ENCODE data around the gene ZBTB7C. TPM values are rescaled to one million over a fixed set of nuclear protein-coding genes. Genes with fewer than 3 reads are reported as not detected.

Gene ZBTB7C
- polyA plus RNA-seq, 1 of the 3 experiments (the other 2 are of a cell fraction), result 0.05 TPM

GRCh38 chr18:48013162-48013561 is 396.0 kb downstream of the ZBTB7C start:
- no peak for DNase-seq
- H3K9ac ChIP-seq, result no peak overlapping the region
- H3K79me2 ChIP-seq (ENCODE audit: insufficient read depth), result no peaks in the 10 kb centered on the region
- peaks cover 0 to 15% of the 10 kb centered on the region in 2 experiments; a peak in 1 of 4 replicates for H3K4me1 ChIP-seq (ENCODE audit: control insufficient read depth in 1 of 2, insufficient read depth in 2 of 2, low read depth in 1 of 2, low read length in 1 of 2)
- no peak overlapping the region for H3K27ac ChIP-seq (ENCODE audit: low read depth in 2 of 2, low read length in 1 of 2)
- peaks cover 8% of the 10 kb centered on the region; the same call in 1 of the 2 replicates for H3K27me3 ChIP-seq (ENCODE audit: insufficient read depth)
- ChIA-PET POLR2A (no interaction called here), CTCF (no interaction called here)
- no peaks in the 10 kb centered on the region for H3F3A ChIP-seq (replicated peaks; ENCODE audit: insufficient read depth)
- 44% methylated on average over 4 of the region's 4 CpGs for WGBS (ENCODE audit: low lambda C conversion rate)
- no peaks in the 10 kb centered on the region for H3K36me3 ChIP-seq (replicated peaks in 1 of 2; ENCODE audit: control insufficient read depth in 1 of 2, insufficient read depth in 2 of 2, low read length in 1 of 2)
- H3K9me3 ChIP-seq, result no peaks in the 10 kb centered on the region; the same call in 1 of the 2 replicates
- no peak overlapping the region for H3K4me3 ChIP-seq (ENCODE audit: low read depth in 2 of 2, low read length in 1 of 2)
- H2AFZ ChIP-seq (ENCODE audit: low read depth), result no peak overlapping the region
- no peak overlapping the region for H3K4me2 ChIP-seq
- H4K20me1 ChIP-seq (ENCODE audit: insufficient read depth), result no peaks in the 10 kb centered on the region
- TF ChIP-seq, protein P1, sequence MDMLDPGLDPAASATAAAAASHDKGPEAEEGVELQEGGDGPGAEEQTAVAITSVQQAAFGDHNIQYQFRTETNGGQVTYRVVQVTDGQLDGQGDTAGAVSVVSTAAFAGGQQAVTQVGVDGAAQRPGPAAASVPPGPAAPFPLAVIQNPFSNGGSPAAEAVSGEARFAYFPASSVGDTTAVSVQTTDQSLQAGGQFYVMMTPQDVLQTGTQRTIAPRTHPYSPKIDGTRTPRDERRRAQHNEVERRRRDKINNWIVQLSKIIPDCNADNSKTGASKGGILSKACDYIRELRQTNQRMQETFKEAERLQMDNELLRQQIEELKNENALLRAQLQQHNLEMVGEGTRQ (IDR thresholded peaks at IDR 0.05; ENCODE audit: borderline replicate concordance, low read depth, low read length), result no peak
- TF ChIP-seq JUND (IDR thresholded peaks at IDR 0.05) (no peak), POLR2AphosphoS5 (IDR thresholded peaks at IDR 0.05; ENCODE audit: low read depth, low read length) (no peak), GATA2 (CRISPR knock-in tag; IDR thresholded peaks at IDR 0.05) (no peak), FOXJ3 (CRISPR knock-in tag; IDR thresholded peaks at IDR 0.05) (no peak), RFX5 (IDR thresholded peaks at IDR 0.05; ENCODE audit: low read length) (no peak), YY1 (IDR thresholded peaks at IDR 0.05; ENCODE audit: low read depth) (no peak), FOSL2 (IDR thresholded peaks at IDR 0.05; ENCODE audit: borderline replicate concordance, low read depth) (no peak), NRF1 (IDR thresholded peaks at IDR 0.05; ENCODE audit: low read depth, low read length) (no peak), NFIC (IDR thresholded peaks at IDR 0.05; ENCODE audit: borderline replicate concordance) (no peak)
- no peaks in the 10 kb centered on the region for H3K9me2 ChIP-seq

DNA sequence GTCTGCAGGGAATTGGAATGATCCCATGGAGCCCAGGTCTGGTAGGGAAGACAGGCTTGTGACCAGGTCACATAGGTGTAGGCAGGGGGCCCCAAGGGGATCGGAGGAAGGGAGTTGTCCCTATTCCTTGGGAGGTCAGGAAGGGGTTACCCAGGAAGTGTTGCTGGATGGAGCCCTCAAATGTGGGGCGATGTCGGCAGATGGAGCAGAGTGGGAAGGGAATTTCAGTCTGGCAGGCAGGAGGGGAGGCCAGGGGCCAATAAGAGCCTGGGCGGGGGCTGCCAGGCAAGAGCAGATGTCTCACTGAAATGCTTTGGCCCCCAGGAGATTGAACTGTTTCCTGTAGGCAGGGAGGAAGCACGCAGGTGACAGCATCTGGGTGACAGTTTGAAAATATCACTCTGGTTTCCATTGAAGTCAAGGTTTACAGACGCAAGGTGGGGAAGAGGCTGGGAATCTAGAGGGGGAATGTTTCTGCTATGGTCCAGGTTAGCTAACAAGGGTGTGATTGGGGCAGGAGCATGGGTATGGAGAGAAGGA is 397.2 kb downstream of the ZBTB7C start:
- H3K9ac ChIP-seq, result no peak overlapping the region
- H2AFZ ChIP-seq (ENCODE audit: low read depth), result no peak overlapping the region
- no peaks in the 10 kb centered on the region for H3F3A ChIP-seq (replicated peaks; ENCODE audit: insufficient read depth)
- H3K4me3 ChIP-seq (ENCODE audit: low read depth in 2 of 2, low read length in 1 of 2), result no peak overlapping the region
- H3K4me1 ChIP-seq (ENCODE audit: control insufficient read depth in 1 of 2, insufficient read depth in 2 of 2, low read depth in 1 of 2, low read length in 1 of 2), result peaks cover 0 to 14% of the 10 kb centered on the region in 2 experiments; a peak in 1 of 4 replicates
- no peak for DNase-seq
- CTCF ChIA-PET, result interaction anchor here (0.9 kb wide), 1 partner anchor 807 kb away, joined by 3 read pairs; no protein-coding TSS in a partner anchor
- no peaks in the 10 kb centered on the region for H3K36me3 ChIP-seq (replicated peaks in 1 of 2; ENCODE audit: control insufficient read depth in 1 of 2, insufficient read depth in 2 of 2, low read length in 1 of 2)
- H3K79me2 ChIP-seq (ENCODE audit: insufficient read depth), result no peaks in the 10 kb centered on the region
- TF ChIP-seq MXI1 (IDR thresholded peaks at IDR 0.05; ENCODE audit: low read depth, low read length), result no peak
- TF ChIP-seq EP300 (IDR thresholded peaks at IDR 0.05; ENCODE audit: borderline replicate concordance in 1 of 2, low read depth in 1 of 2, low read length in 1 of 2), result no peak
- no peak for TF ChIP-seq JUND (IDR thresholded peaks at IDR 0.05)
- TF ChIP-seq RCOR1 (IDR thresholded peaks at IDR 0.05; ENCODE audit: low read length), result no peak
- TF ChIP-seq GABPA (IDR thresholded peaks at IDR 0.05; ENCODE audit: low read depth), result no peak
- no peak for TF ChIP-seq RAD21 (IDR thresholded peaks at IDR 0.05; ENCODE audit: low read length)
- no peak for TF ChIP-seq ZBTB33 (IDR thresholded peaks at IDR 0.05; ENCODE audit: borderline replicate concordance, low read depth)
- no peak for TF ChIP-seq RXRA (IDR thresholded peaks at IDR 0.05; ENCODE audit: borderline replicate concordance, low read depth)
- no peak for TF ChIP-seq NFIC (IDR thresholded peaks at IDR 0.05; ENCODE audit: borderline replicate concordance)
- TF ChIP-seq GATA2 (CRISPR knock-in tag; IDR thresholded peaks at IDR 0.05), result no peak
- no peak for TF ChIP-seq ELF1 (IDR thresholded peaks at IDR 0.05)
- no peaks in the 10 kb centered on the region; the same call in 1 of the 2 replicates for H3K9me3 ChIP-seq
- H3K27ac ChIP-seq (ENCODE audit: low read depth in 2 of 2, low read length in 1 of 2), result no peak overlapping the region
- H4K20me1 ChIP-seq (ENCODE audit: insufficient read depth), result no peaks in the 10 kb centered on the region
- peaks cover 8% of the 10 kb centered on the region; the same call in 1 of the 2 replicates for H3K27me3 ChIP-seq (ENCODE audit: insufficient read depth)
- H3K4me2 ChIP-seq, result no peak overlapping the region
- POLR2A ChIA-PET, result no interaction called here
- WGBS (ENCODE audit: low lambda C conversion rate), result 66% methylated on average over 6 of the region's 6 CpGs
- no peaks in the 10 kb centered on the region for H3K9me2 ChIP-seq

Data from SK-N-SH (cell line).